Keratinocyte (primary cell): ENCODE measurements around the gene ARPC1B. TPM values are rescaled to one million over a fixed set of nuclear protein-coding genes. Genes with fewer than 3 reads are reported as not detected.
"Not testable (repeated sequence)": the region's sequence is repeated elsewhere in the genome, so short reads cannot be mapped to it uniquely, and the experiment has no call there.

Experiments
- DNase-seq: peaks from one replicate; pipeline ENCODE4 v3.0.0-alpha.2; 2011; ENCODE audit warnings: low read depth, missing footprints, low spot score
- FAIRE-seq: peaks from 2 replicates; lab custom pipeline; 2011; peaks lifted over from hg19 to GRCh38; lab: Jason Lieb, UNC
- H2AFZ ChIP-seq: 2 replicates; pipeline ENCODE4 v1.6.0; 2012; ENCODE audit warnings: low read length, control low read depth, inconsistent platforms; ENCODE audit not compliant: control insufficient read depth
- H3K27ac ChIP-seq: 2 replicates; pipeline ENCODE4 v1.5.1; 2011; ENCODE audit warnings: low read length; ENCODE audit not compliant: control insufficient read depth, insufficient read depth
- H3K27me3 ChIP-seq: 3 replicates; pipeline ENCODE4 v1.6.0; 2011; ENCODE audit warnings: low read length; ENCODE audit not compliant: control insufficient read depth, insufficient read depth; ENCODE audit errors: extremely low read depth
- H3K36me3 ChIP-seq, 2 experiments: 2 replicates in 1 of 2; 3 replicates in 1 of 2; pipeline ENCODE4 v1.5.1; 2011; ENCODE audit warnings: low read length in 2 of 2, mild to moderate bottlenecking in 1 of 2; ENCODE audit not compliant: control insufficient read depth in 2 of 2, insufficient read depth in 2 of 2; ENCODE audit errors: extremely low read depth in 1 of 2
- H3K4me1 ChIP-seq: 3 replicates; pipeline ENCODE4 v1.5.1; 2011; ENCODE audit warnings: low read length; ENCODE audit not compliant: control insufficient read depth, insufficient read depth; ENCODE audit errors: extremely low read depth
- H3K4me2 ChIP-seq: 3 replicates; pipeline ENCODE4 v1.6.0; 2011; ENCODE audit warnings: low read depth, low read length; ENCODE audit not compliant: control insufficient read depth, insufficient read depth; ENCODE audit errors: extremely low read depth
- H3K4me3 ChIP-seq, 3 experiments: fragments of 200-600 bp in 1 of 3; sonication (generic) in 1 of 3; 2 replicates in 2 of 3; 3 replicates in 1 of 3; pipeline ENCODE4 v1.5.1; 2011 to 2016; ENCODE audit warnings: low read length in 3 of 3, mild to moderate bottlenecking in 3 of 3, control low read depth in 2 of 3, inconsistent platforms in 1 of 3, low read depth in 1 of 3, mixed read lengths in 1 of 3, mixed run types in 1 of 3, moderate library complexity in 1 of 3; ENCODE audit not compliant: control insufficient read depth in 2 of 3, insufficient read depth in 2 of 3; ENCODE audit errors: extremely low read depth in 1 of 3
- H3K79me2 ChIP-seq: 2 replicates; pipeline ENCODE4 v1.6.0; 2012; ENCODE audit warnings: low read length; ENCODE audit not compliant: control insufficient read depth, insufficient read depth
- H3K9ac ChIP-seq: 3 replicates; pipeline ENCODE4 v1.6.0; 2011; ENCODE audit warnings: low read length; ENCODE audit not compliant: control insufficient read depth, insufficient read depth; ENCODE audit errors: extremely low read depth
- H3K9me1 ChIP-seq: 3 replicates; pipeline ENCODE4 v1.6.0; 2011; ENCODE audit warnings: low read length; ENCODE audit not compliant: control insufficient read depth, insufficient read depth; ENCODE audit errors: extremely low read depth
- H3K9me3 ChIP-seq: 2 replicates; pipeline ENCODE4 v1.5.1; 2012; ENCODE audit warnings: low read depth, low read length; ENCODE audit not compliant: control insufficient read depth
- H4K20me1 ChIP-seq: 3 replicates; pipeline ENCODE4 v1.6.0; 2011; ENCODE audit warnings: low read length; ENCODE audit not compliant: control insufficient read depth, insufficient read depth; ENCODE audit errors: extremely low read depth
- CTCF ChIP-seq, 3 experiments: IDR thresholded peaks in 1 of 3; conservative IDR thresholded peaks in 1 of 3; optimal IDR thresholded peaks in 1 of 3; 2 replicates in 2 of 3; 3 replicates in 1 of 3; pipeline versions ENCODE3 to v1.5.1; 2011; ENCODE audit warnings: low read length in 3 of 3, mild to moderate bottlenecking in 3 of 3, moderate library complexity in 2 of 3, control low read depth in 1 of 3, inconsistent platforms in 1 of 3; ENCODE audit not compliant: insufficient read depth in 2 of 3; ENCODE audit errors: extremely low read depth in 1 of 3
- EZH2 ChIP-seq: IDR thresholded peaks from one replicate; pipeline ENCODE4 v1.6.1; 2012; ENCODE audit warnings: inconsistent platforms, mild to moderate bottlenecking, low read length, moderate library complexity
- dilution Hi-C: fragments of 300-500 bp; cut with MboI; formaldehyde crosslinking; loops from one replicate; pipeline ENCODE4 v1.7.0; 2020; ENCODE audit warnings: low sequenced_read_pairs; ENCODE audit not compliant: extremely low pct_ligation_motif_present
- polyA plus RNA-seq, 5 experiments: library from polyadenylated mRNA; depleted of rRNA in 3 of 5; stranded (reverse) in 3 of 5; stranded (forward) in 1 of 5; unstranded in 1 of 5; fragments of >200 nt; gene quantifications; 1 replicate in 1 of 5; 2 replicates in 3 of 5; 3 replicates in 1 of 5; pipeline versions ENCODE4 v1.2.1 to v1.2.3, GENCODE V29; 2011 to 2012; ENCODE audit warnings: missing spikeins in 2 of 5, low read depth in 1 of 5, low replicate concordance in 1 of 5

ARPC1B gene
- polyA plus RNA-seq, 1 donor (not counting 4 experiments of a cell fraction or from before 2014, with no cell fraction given) = 383 TPM

- no peak overlapping the region for H3K4me2 ChIP-seq
- DNase-seq (no peak), FAIRE-seq (no peak)
- no peak for TF ChIP-seq CTCF (optimal IDR thresholded peaks at IDR 0.05 in 1 of 3, IDR thresholded peaks at IDR 0.05 in 1 of 3, conservative IDR thresholded peaks at IDR 0.05 in 1 of 3; ENCODE audit: extremely low read depth in 1 of 3, insufficient read depth in 2 of 3, low read length in 3 of 3)
- TF ChIP-seq EZH2 = no peak
- H3K27ac ChIP-seq = no peak overlapping the region
- H3K36me3 ChIP-seq = peaks cover 19 to 29% of the 10 kb centered on the region in 2 experiments
- H3K27me3 ChIP-seq = no peaks in the 10 kb centered on the region
- no peaks in the 10 kb centered on the region for H3K79me2 ChIP-seq
- no peaks in the 10 kb centered on the region for H3K9me1 ChIP-seq
- no peaks in the 10 kb centered on the region for H3K9me3 ChIP-seq
- dilution Hi-C loops = no loop called here
- no peak overlapping the region for H2AFZ ChIP-seq
- no peaks in the 10 kb centered on the region for H3K4me1 ChIP-seq
- H4K20me1 ChIP-seq = no peaks in the 10 kb centered on the region
- no peak overlapping the region for H3K9ac ChIP-seq
- no peak overlapping the region for H3K4me3 ChIP-seq
Measured at GRCh38 chr7:99428972-99429566, 54.5 kb downstream of the ARPC1B start.

GRCh38 chr7:99429756-99430155 lies 55.2 kb downstream of the ARPC1B start:
- H3K4me2 ChIP-seq = no peak overlapping the region
- no peaks in the 10 kb centered on the region for H4K20me1 ChIP-seq
- no peaks in the 10 kb centered on the region for H3K9me1 ChIP-seq
- TF ChIP-seq CTCF (optimal IDR thresholded peaks at IDR 0.05 in 1 of 3, IDR thresholded peaks at IDR 0.05 in 1 of 3, conservative IDR thresholded peaks at IDR 0.05 in 1 of 3; ENCODE audit: extremely low read depth in 1 of 3, insufficient read depth in 2 of 3, low read length in 3 of 3) = no peak
- no peak for TF ChIP-seq EZH2
- no peaks in the 10 kb centered on the region for H3K9me3 ChIP-seq
- H3K9ac ChIP-seq = no peak overlapping the region
- H3K4me1 ChIP-seq = no peaks in the 10 kb centered on the region
- DNase-seq (no peak), FAIRE-seq (no peak)
- H3K79me2 ChIP-seq = no peaks in the 10 kb centered on the region
- H2AFZ ChIP-seq = no peak overlapping the region
- peaks cover 17 to 23% of the 10 kb centered on the region in 2 experiments for H3K36me3 ChIP-seq
- no peak overlapping the region for H3K4me3 ChIP-seq
- dilution Hi-C loops = no loop called here
- H3K27me3 ChIP-seq = no peaks in the 10 kb centered on the region
- H3K27ac ChIP-seq = no peak overlapping the region

GRCh38 chr7:99431756-99432540 lies 57.4 kb downstream of the ARPC1B start:
- H3K79me2 ChIP-seq, H3K4me2 ChIP-seq, H3K27me3 ChIP-seq, H3K4me1 ChIP-seq, H2AFZ ChIP-seq, H3K9ac ChIP-seq, dilution Hi-C loops, H4K20me1 ChIP-seq, H3K4me3 ChIP-seq, H3K9me3 ChIP-seq, FAIRE-seq, H3K9me1 ChIP-seq, DNase-seq, H3K27ac ChIP-seq: not testable (repeated sequence)
- peaks cover 16 to 20% of the 10 kb centered on the region in 2 experiments for H3K36me3 ChIP-seq
